COLO829 (cell line): ENCODE measurements around the gene AKT3.

Experiments used
- DNase-seq: peaks from one replicate; pipeline ENCODE4 v3.0.0; 2012; ENCODE audit warnings: low spot score

The AKT3 gene

GRCh38 chr1:243507001-243507671 is 342.9 kb downstream of the AKT3 start:
- DNase-seq: no peak

GRCh38 chr1:243505986-243506689 is 343.9 kb downstream of the AKT3 start:
- DNase-seq: no peak

DNA sequence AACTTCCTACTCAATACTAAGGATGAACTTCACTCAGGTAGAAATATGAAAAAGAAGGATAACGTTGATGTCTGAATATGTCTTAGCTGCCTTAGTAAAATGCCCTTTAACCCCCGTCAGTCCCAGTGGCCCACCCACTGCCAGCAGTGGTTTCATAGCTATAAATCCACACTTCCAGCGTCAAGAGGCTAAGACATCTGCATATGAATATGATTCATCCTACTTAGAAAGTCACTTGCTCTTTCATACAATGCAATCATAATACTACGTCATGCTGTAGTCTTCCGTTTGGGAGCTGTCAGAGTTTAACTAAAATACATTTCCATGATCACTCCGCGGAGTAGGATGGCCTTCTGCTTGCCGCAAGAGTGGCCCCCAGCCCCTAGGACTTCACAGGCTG is 346.9 kb downstream of the AKT3 start:
- DNase-seq: no peak

DNA sequence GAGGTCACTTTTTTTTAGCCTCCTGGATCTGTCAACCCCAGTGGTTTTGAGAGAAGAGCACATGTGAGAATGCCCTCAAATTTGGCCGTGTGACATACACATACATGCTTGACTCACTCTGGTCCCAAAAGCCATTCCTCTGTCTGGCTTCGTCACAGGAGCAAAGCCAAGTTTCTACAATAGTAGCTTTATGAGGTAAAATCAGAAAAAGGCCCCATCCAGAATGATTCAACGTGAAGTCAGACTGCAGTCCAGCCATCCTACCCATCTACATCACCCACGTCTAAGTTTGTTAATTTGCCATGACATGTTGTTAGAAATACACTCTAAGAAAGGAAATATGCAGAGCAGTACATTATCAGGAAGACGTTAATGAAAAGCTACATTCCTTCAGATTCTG is 349.0 kb downstream of the AKT3 start:
- peak; percentile 88 for DNase-seq

DNA sequence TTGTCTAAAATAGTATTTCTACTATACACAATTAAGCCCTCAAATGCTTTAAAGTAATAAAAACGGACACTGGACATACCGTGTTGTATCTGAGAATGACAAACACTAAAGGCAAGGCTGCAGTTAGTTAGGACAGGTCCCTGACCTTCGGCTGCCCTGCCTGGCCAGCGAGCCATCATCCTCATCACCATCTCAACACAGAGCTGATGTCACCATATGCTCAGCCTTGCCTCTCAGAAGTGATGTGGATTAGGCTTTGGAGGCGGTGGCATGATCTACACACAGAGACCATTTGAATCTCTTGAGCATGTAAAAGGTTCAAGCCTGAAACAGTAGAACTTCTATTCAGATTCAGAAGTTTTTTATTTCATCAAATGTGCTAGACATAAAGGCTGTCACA is 349.5 kb downstream of the AKT3 start:
- DNase-seq: no peak

- DNase-seq: no peak
These were observed 350.3 kb downstream of the AKT3 start for GRCh38 chr1:243499711-243500110.

GRCh38 chr1:243499248-243499647 is 350.8 kb downstream of the AKT3 start:
- DNase-seq: no peak

- no peak for DNase-seq
These were observed 351.9 kb downstream of the AKT3 start for GRCh38 chr1:243497939-243498681.

- no peak for DNase-seq
These were observed 353.2 kb downstream of the AKT3 start for GRCh38 chr1:243496806-243497205.

DNA sequence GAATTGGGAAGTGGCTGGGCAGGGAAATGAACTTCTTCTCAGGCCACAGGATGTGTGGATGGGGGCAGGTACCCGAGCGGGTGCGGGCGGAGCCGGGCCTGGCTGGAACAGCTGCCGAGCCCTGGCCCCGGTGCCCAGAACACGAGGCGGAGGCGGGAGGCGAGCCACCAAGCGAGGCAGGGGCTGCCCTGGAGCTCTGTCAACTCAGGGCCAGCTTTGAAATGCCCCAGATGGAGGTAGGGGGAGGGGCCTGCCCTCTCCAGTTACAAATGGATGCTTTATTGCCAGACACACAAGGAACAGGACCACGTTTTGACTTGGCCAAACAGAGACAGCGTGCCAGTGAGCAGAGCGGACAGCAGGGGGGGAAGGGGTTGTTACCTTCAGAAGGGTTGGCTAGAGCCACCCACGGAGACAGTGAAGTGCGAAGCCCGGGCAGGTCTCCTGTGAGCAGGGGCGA is 353.8 kb downstream of the AKT3 start:
- DNase-seq: no peak

- DNase-seq: no peak
These were observed 354.4 kb downstream of the AKT3 start for GRCh38 chr1:243495442-243496186.

GRCh38 chr1:243494741-243495431 is 355.2 kb downstream of the AKT3 start:
- no peak for DNase-seq

DNA sequence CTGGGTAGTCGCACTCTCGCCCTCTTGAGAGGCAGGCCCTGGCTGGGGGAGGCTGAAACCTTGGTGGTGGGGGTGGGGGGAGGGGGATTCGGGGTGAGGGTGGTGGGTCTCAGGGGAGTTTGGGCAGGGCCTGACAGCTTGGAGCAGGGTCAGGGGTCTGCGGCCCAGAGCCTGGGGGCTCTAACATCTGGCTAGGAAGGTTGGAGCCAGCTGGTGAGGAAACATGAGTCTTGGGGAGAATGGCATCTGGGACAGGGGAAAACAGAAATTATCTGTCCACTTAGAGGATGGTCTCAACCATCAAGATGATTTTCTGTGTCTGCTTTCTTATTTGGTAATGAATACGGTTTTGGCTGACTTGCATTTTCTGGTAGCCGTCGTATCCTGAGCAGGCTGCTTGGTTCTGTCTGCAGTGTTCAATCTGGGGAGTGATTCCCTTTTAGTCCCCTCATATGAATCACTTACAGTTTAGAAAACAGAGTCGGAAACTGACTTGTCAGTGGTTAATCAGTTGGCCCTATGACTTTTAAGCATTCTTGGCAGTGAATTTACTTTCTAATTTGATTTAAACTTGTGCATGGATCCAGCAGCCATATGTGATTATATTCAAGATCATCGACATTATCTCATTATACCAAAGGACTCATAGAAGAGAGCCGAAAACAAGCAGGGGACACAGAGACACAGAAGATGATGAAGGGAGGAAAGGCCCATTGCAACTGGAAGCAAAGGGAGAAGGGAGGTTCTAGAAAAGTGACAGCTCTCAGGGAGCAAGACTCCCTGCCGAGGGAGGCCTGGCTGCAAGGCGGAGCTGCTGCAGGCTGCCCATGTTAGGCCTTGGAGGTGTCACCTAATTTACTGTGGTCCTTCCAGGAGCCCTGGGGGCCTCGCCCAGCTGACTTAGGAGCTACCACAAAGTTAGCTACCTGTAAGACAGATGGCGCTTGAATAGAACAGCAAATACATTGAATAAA is 356.6 kb downstream of the AKT3 start:
- no peak for DNase-seq

DNA sequence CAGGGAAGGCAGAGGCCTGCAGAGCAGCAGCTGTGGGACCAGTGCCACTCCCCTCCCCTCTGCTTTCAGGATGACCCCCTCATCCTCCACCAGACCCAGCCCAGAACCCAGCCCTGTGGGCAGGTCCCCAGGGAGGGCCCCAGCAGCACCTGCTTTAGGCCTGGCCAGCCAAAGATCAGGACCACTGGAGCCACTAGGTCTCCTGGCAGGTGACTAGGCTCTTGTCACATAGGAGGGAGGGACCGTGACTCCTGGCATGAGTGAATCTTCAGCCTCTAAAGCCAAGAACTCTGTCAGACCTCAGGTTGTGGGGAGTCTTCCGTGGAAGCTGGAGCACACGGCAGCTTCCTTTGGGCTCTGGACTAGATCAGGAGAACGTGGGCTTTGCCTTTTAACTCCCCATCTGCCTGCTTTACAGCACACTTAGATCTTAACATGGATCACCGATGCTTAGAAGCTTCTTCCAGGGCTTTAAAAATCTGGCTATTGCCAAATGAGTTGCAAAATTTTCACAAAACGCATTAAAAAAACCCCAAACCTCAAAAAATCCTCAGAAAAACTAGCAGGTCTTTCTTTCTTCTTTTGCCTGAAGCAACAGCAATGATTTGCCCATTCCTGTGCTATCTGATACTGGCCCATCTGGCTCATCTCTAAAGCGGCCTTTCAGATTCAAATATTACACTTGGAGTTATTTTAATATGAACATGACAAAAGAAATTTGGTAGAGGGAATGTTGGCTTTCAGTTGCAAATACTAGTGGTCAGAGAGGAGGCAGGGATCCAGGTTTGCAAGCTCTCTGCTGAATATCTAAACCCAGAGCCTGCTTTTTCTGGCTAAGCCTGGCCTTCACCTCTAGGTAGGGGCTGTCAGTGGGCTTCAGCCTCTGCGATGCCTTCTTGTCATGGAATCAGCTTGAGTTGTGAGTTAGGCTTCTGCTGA is 359.0 kb downstream of the AKT3 start:
- DNase-seq: no peak

- DNase-seq: no peak
These were observed 360.1 kb downstream of the AKT3 start for GRCh38 chr1:243489681-243490546.

DNA sequence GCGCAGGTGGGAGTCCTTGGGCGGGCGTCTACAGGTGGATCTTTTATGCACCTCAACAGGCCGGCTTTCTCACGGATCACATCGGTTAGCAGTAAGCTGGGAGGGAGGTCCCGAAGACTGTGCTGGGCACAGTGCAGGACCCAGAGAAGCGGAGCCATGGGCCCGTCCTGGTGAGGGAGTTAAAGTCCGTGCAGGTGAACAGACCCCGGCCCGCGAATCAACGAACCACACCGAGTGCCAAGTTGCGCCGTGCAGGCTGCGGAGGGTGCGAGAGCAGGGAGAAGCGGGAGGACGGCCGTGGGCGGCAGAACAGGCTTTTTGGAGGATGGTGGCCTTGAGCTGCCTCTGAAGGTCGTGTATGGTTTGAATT is 360.9 kb downstream of the AKT3 start:
- no peak for DNase-seq

DNA sequence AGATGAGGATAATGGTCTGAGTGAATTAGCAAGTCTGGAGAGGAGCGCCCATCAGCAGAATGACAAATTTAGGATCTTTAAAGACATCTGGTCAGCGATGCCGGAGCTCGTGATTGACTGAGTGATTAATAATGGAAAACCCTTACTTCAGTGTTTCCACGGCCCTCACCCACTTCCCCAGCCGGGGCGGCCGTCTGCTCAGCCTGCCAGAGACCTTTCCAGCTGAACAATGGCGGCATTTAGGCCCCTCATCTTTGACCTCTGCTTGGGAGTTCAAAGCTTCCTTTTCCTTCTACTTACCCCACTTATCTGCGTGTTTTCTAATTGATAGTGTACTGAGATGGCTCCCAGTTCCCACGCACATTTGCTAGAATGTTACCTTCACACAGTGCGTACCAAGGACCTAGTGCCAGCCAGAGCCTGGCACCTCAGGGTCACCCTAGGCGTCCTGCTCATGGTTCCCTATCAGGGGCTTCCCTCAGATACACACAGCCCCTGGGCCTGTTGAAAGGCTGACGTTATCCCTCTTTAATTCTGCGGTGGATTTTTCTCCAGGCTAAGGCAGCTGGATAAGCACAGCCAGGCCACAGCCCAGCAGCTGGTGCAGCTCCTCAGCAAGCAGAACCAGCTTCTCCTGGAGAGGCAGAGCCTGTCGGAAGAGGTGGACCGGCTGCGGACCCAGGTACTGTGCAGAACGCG is 361.4 kb downstream of the AKT3 start:
- no peak for DNase-seq
